HepG2 (cell line): ENCODE data around the gene CNNM1. TPM values are rescaled to one million over a fixed set of nuclear protein-coding genes. Genes with fewer than 3 reads are reported as not detected.

ENCODE experiments used
- ATF1 ChIP-seq: IDR thresholded peaks from 2 replicates; pipeline ENCODE4 v1.6.1; 2016; ENCODE audit warnings: mild to moderate bottlenecking, control low read depth
- CENPBD1 ChIP-seq: sonication (generic); formaldehyde crosslinking; IDR thresholded peaks from 2 replicates; pipeline ENCODE4 v1.8.0; 2022; ENCODE audit warnings: missing genetic modification reagents, low read depth, mild to moderate bottlenecking, borderline replicate concordance
- ERF ChIP-seq: IDR thresholded peaks from 2 replicates; pipeline ENCODE4 v1.6.1; 2018; ENCODE audit warnings: missing biosample characterization, missing genetic modification reagents
- FOXA3 ChIP-seq: IDR thresholded peaks from 2 replicates; pipeline ENCODE4 v1.6.1; 2016; ENCODE audit warnings: missing genetic modification reagents, missing compliant biosample characterization
- GFI1 ChIP-seq: sonication (generic); formaldehyde crosslinking; IDR thresholded peaks from 2 replicates; pipeline ENCODE4 v1.5.0; 2020; ENCODE audit warnings: missing genetic modification reagents, mild to moderate bottlenecking, borderline replicate concordance
- KDM6A ChIP-seq: IDR thresholded peaks from 2 replicates; pipeline ENCODE4 v1.6.1; 2016; ENCODE audit warnings: low read depth
- NFKBIZ ChIP-seq: IDR thresholded peaks from 2 replicates; pipeline ENCODE4 v1.6.1; 2018; ENCODE audit warnings: missing genetic modification reagents, missing compliant biosample characterization
- ONECUT2 ChIP-seq: sonication (generic); formaldehyde crosslinking; IDR thresholded peaks from 2 replicates; pipeline ENCODE4 v1.4.0; 2020; ENCODE audit warnings: missing genetic modification reagents
- PAXIP1 ChIP-seq: sonication (generic); formaldehyde crosslinking; conservative IDR thresholded peaks from 2 replicates; pipeline ENCODE4 v1.4.0; 2020; ENCODE audit warnings: mild to moderate bottlenecking, missing genetic modification reagents, moderate library complexity
- PBX2 ChIP-seq: IDR thresholded peaks from 2 replicates; pipeline ENCODE4 v1.6.1; 2016; ENCODE audit warnings: control low read depth
- PRDM4 ChIP-seq: sonication (generic); formaldehyde crosslinking; IDR thresholded peaks from 2 replicates; pipeline ENCODE4 v1.9.0; 2021; ENCODE audit warnings: missing genetic modification reagents, borderline replicate concordance
- RARA ChIP-seq: IDR thresholded peaks from 2 replicates; pipeline ENCODE4 v1.6.1; 2016; ENCODE audit warnings: missing genetic modification reagents, missing compliant biosample characterization
- SOX13 ChIP-seq, 3 experiments: fragments of 450-650 bp in 1 of 3; sonication (generic) in 1 of 3; formaldehyde crosslinking in 1 of 3; IDR thresholded peaks in 2 of 3; conservative IDR thresholded peaks in 1 of 3; 2 replicates each; pipeline versions ENCODE4 v1.5.0 to v1.6.1; 2016 to 2020; ENCODE audit warnings: antibody characterized with exemption in 1 of 3, mild to moderate bottlenecking in 1 of 3, missing compliant biosample characterization in 1 of 3, missing genetic modification reagents in 1 of 3, moderate library complexity in 1 of 3
- ZNF101 ChIP-seq: sonication (generic); formaldehyde crosslinking; IDR thresholded peaks from 2 replicates; pipeline ENCODE4 v1.4.0; 2020; ENCODE audit warnings: mild to moderate bottlenecking, low read depth, missing genetic modification reagents, borderline replicate concordance
- ZNF317 ChIP-seq: sonication (generic); formaldehyde crosslinking; IDR thresholded peaks from 2 replicates; pipeline ENCODE4 v1.5.0; 2020; ENCODE audit warnings: mild to moderate bottlenecking, missing genetic modification reagents
- ZNF576 ChIP-seq: sonication (generic); formaldehyde crosslinking; IDR thresholded peaks from 2 replicates; pipeline ENCODE4 v1.4.0; 2020; ENCODE audit warnings: mild to moderate bottlenecking, missing genetic modification reagents
- ZNF747 ChIP-seq: sonication (generic); formaldehyde crosslinking; IDR thresholded peaks from 2 replicates; pipeline ENCODE4 v1.8.1; 2023; ENCODE audit warnings: missing genetic modification reagents, mild to moderate bottlenecking, borderline replicate concordance
- ZNF75D ChIP-seq: sonication (generic); formaldehyde crosslinking; IDR thresholded peaks from 2 replicates; pipeline ENCODE4 v1.8.1; 2023; ENCODE audit warnings: missing genetic modification reagents, mild to moderate bottlenecking, borderline replicate concordance
- polyA plus RNA-seq, 8 experiments: library from polyadenylated mRNA; depleted of rRNA in 3 of 8; stranded (reverse) in 7 of 8; unstranded in 1 of 8; fragments of >200 nt; fragmentation: Illumina TruSeq in 4 of 8; extraction: Trizol in 4 of 8; gene quantifications; 2 replicates each; pipeline versions ENCODE4 v1.2.1 to v1.2.3, GENCODE V29; 2011 to 2016; ENCODE audit warnings: low read depth in 4 of 8, missing spikeins in 1 of 8, mixed read lengths in 1 of 8; ENCODE audit not compliant: insufficient read depth in 1 of 8
- total RNA-seq, 5 experiments: library from RNA; depleted of rRNA; stranded (reverse); fragments of >200 nt; fragmentation: Illumina TruSeq; extraction: Trizol; gene quantifications; 2 replicates each; pipeline ENCODE4 v1.2.3, GENCODE V29; 2016; ENCODE audit warnings: low read depth in 1 of 5

Gene CNNM1
- total and polyA plus RNA-seq, 2 of the 13 experiments (the other 11 are each of a cell fraction or from before 2014, with no cell fraction given): 4.3 to 9.6 TPM

- no peak for TF ChIP-seq ZNF576 (CRISPR knock-in tag)
- no peak for TF ChIP-seq ZNF317 (CRISPR knock-in tag)
- no peak for TF ChIP-seq PRDM4 (CRISPR knock-in tag)
- no peak for TF ChIP-seq ZNF75D
- TF ChIP-seq ATF1 (CRISPR knock-in tag): no peak
- TF ChIP-seq ZNF747 (CRISPR knock-in tag): no peak
- no peak for TF ChIP-seq ONECUT2
- no peak for TF ChIP-seq SOX13 (IDR thresholded peaks at IDR 0.05)
- TF ChIP-seq SOX13 (CRISPR knock-in tag; conservative IDR thresholded peaks at IDR 0.05 in 1 of 2, IDR thresholded peaks at IDR 0.05 in 1 of 2): peak in 1 of 2 experiments; percentile 56; a peak in 2 of 4 replicates
- 0 out of 2 replicates have a peak, but pooled peaks have one; percentile 9 for TF ChIP-seq RARA (CRISPR knock-in tag)
- no peak for TF ChIP-seq ZNF101 (CRISPR knock-in tag)
- TF ChIP-seq PBX2 (CRISPR knock-in tag): no peak
- no peak for TF ChIP-seq NFKBIZ (CRISPR knock-in tag)
- TF ChIP-seq KDM6A (CRISPR knock-in tag): 0 out of 2 replicates have a peak, but pooled peaks have one; percentile 47
- peak; percentile 59 for TF ChIP-seq FOXA3 (CRISPR knock-in tag)
- no peak for TF ChIP-seq GFI1 (CRISPR knock-in tag)
- no peak for TF ChIP-seq ERF (CRISPR knock-in tag)
- no peak for TF ChIP-seq CENPBD1 (CRISPR knock-in tag)
- peak; percentile 53 for TF ChIP-seq PAXIP1 (CRISPR knock-in tag)
Measured at GRCh38 chr10:99318475-99318874, 10.7 kb upstream of the CNNM1 start (continued).
